Activated T-helper 9 cell treated with anti-CD3 and anti-CD28 coated beads, Interleukin-2, amount 50 U/mL, for 16 hours (primary cell): Measurements from ENCODE around the gene PPP1R14D.

Source experiments
- DNase-seq: peaks from one replicate; pipeline ENCODE4 v3.0.0-alpha.2; 2020; ENCODE audit warnings: low read depth

The PPP1R14D gene

DNA sequence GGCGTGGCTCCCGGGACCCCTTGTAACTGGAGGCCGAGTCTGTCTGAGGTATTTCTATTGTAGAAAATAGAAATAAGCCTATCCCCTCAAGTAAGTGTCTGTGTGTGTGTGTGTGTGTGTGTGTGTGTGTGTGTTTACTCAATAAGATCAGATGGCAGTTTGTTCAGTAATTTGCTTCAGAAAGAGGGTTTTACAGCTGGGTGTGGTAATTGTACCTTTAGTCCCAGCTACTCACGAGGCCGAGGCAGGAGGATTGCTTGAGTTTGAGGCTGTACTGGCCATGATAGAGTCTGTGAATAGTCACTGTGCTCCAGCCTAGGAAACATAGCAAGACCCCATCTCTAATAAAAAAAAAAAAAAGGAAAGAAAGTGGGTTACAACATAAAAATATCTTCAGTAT lies 24.0 kb upstream of the PPP1R14D start:
- DNase-seq: no peak

DNA sequence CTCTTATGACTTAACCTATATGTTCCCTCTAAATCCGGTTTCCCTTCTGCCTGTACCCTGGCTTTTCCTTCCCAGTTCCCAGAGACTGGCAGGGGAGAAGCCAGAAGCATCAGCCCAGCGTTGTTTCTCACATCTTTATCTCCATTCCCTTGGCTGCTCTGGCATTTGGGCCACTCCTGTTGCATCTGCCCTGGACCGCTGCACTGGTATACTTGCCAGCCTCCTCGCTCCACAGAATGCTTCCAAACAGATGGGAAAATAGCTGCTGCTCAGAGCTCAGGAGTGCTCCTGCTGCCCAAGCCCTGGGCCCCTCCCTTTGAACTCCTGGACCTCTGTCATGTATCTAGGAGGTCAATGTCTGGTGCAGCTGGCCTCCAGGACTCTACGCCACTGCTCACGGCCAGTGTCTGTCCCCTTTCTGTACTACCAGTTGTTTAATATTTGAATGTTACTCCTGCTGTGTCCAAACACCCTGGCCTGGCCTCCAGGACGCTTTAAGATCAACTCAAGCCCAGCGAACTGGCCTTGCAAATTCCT lies 22.1 kb upstream of the PPP1R14D start:
- no peak for DNase-seq

DNA sequence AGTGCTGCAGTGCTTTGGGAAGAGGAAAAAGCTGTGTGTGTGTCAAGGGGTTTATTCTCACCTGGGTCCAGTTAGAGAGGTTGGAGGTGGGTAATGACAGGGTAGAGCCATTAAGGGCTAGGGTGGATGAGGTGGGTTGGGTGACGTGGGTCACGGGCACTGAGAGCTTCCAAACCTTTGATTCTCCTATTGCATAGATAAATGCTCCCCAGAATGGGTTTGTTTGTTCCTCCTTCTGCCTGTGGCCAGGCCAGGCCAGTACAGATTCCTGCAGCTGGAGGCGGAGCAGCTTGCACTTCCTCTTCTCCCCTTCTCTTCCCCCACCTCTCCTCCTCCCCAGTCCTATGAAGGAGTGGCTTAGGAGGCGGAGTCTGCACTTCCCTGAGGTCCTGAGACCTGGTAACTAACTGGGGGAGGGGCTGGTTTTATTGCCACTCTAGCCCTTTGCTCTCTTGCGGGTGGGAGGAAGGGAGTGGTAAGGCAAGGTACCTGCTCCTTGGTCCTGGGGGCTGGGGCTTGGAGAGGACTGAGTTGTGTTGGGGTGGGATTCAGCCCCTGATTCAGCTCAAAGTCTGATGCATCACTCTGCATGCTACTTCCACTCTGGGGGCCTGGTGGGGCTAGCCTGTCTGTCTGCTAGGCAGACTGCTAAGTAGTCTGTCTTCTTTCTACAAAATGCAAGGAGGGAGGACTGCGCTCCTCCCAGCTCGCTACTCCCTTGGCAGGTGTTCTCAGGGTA lies 18.9 kb upstream of the PPP1R14D start:
- DNase-seq: no peak

DNA sequence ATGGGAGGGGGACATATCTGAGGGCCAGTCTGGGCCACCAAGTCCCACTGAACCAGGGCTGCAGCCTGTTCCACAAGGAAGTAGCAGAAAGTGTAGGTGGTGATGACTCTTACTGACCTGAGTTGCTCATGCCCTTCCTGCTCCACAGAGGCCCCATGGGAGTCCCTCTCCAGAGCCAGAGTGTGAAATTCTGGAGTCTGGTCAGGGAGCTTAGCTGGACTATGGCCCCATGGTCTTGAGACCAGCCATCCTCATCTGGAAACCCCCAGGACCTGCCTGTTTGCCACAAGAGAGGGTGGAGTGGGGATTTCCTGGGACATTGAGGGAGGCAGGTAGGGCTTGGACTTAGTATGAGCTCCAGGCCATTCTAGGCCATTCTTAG lies 18.3 kb upstream of the PPP1R14D start:
- DNase-seq: no peak

DNA sequence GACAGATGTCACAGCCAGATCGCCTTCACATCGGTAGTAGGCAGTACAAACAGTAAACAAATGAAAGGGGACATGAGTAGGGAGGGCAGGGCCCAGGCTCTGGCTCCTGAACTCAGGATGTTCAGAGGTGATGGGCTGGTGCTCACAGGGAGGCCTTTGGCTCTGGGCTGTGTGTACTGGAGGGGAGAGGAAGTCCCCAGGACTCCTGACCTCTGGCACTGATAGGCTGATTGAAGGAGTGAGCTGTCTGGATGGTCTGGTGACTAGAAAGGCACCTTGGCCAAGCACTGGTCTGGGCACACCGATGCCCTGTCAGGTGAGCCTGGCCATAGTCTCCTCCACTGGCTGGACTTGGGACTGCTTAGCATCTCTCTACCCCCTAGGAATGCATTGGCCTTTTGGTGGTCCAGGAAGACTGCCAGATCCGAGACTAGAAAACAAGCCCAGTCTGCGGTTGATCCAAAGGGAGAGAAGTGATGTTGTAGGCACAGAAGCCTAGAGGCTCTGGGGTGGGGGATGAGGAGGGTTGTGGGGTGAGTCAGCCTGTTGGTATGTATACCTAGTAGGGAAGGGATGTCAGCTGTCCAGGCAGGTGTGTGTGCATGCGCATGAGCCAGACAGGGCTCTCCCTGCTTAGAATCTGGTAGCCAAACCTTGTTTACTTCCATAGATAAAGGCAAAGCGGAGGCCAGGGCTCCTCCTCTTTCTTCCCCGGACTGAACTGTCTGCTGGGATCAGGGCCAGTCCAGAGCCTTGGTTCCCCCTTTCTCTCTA lies 17.2 kb upstream of the PPP1R14D start:
- DNase-seq: no peak

DNA sequence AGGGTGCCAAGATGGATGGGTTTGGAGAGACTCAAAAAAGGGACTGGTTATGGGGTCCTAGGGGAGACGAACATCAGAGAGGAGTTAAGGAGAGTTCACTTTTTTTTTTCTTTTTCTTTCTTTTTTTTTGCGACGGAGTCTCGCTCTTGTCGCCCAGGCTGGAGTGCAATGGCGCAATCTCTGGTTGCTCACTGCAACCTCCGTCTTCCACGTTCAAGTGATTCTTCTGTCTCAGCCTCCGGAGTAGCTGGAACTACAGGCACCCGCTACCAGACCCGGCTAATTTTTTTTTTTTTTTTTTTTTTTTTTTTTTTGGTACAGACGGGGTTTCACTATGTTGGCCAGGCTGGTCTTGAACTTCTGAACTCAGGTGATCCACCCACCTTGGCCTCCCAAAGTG lies 16.5 kb upstream of the PPP1R14D start:
- DNase-seq: no peak

DNA sequence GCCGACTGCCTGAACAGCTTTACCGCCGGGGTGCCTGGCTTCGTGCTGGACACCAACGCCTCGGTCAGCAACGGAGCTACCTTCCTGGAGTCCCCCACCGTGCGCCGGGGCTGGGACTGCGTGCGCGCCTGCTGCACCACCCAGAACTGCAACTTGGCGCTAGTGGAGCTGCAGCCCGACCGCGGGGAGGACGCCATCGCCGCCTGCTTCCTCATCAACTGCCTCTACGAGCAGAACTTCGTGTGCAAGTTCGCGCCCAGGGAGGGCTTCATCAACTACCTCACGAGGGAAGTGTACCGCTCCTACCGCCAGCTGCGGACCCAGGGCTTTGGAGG lies 16.2 kb upstream of the PPP1R14D start:
- peak; percentile 17 for DNase-seq

DNA sequence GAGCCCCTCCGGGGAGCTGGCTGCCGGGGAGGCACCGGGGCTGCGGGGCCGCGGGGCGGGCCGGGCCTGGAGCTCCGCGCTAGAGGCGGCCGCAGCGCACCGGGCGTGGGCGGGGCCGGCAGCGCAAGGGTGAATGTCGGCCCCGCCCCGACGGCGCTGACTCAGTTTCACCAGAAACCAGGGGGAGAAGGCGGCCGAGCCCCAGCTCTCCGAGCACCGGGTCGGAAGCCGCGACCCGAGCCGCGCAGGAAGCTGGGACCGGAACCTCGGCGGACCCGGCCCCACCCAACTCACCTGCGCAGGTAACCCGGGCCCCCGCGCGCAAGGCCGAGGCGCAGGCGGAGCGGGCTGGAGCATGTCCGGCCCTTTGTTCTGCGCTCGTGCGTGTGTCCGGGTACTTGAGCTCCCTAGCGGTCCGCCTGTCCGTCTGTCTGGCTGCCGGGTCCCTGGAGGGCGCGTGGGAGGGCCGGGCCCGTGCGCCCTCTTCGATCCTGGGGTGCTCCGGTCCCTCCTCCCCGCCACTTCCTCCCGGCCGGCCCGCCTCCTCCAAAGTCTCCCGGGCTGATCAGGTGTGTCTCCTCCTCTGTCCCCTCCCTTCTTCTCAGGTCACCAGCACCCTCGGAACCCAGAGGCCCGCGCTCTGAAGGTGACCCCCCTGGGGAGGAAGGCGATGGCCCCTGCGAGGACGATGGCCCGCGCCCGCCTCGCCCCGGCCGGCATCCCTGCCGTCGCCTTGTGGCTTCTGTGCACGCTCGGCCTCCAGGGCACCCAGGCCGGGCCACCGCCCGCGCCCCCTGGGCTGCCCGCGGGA lies 15.6 kb upstream of the PPP1R14D start, which contains the start of gene SPINT1:
TSS of gene SPINT1 (plus strand) at position 164 of the 811 bp plus-strand sequence. CDS start at position 671, 507 bp downstream.
- peak; percentile 66 for DNase-seq

DNA sequence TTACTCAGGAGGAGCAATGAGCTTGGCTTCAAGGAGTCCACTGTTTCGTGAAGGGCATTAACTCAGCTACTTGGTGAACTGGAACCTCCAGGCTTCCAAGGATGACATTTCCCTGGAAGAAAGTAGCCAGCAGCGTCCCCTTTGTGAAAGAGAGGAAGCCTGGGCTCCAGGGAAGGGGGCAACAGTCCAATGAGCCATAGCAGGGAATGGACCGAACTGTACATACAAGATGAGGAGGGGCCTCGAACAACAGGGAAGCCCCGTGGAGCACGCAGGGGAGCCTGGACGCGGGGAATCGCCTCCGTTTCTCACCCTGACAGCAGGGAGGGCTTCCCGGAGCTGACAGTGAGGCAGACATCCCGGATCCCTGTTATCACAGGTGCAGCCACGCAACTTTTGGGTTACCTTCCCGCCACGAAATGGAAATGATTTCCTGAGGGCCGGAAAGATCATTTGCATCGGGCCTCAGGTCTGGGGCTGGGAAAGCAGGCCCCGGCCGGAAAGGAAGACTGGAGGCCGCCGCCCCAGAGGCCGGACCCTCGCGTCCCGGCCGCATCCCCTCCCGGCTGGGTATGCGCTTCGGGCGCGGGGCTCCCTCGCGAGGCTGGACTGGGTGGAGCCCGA lies 14.9 kb upstream of the PPP1R14D start:
- DNase-seq: no peak

DNA sequence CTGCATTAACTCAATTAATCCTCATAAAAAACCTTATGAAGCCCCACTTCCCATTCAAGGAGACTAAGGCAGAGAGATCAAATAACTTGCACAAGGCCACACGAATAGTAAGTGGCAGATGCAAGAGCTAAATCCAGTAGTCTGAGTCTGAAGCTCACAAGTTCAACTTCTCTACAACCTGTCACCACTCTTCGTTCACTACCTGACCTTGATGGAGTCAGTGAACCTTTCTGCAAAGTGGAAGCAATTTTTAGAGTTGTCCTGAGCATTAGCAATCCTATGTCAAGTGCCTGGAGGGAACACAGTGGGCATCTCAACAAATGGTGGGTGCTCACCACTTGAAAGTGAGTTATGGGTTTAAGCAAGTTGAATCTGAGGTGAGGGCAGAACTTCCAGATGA lies 13.2 kb upstream of the PPP1R14D start:
- DNase-seq: no peak

DNA sequence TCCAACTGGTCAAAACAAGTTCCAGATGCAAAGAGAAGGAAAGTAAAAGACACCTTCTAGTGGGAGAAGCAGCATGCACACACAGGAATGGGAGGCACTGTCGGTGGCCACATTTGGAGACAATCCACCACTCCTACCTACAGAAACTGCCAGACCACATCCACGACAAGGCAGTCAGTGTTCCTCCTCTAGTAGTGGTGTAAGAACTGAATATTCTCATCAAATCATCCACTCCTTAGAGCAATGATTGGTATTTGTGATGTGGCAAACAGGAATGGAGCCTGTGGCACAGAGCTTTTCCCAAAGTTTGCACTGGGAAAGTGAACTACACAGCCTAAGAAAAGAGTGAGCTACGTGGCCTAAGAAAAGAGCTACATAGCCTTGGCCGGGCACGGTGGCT lies 10.2 kb upstream of the PPP1R14D start:
- no peak for DNase-seq

DNA sequence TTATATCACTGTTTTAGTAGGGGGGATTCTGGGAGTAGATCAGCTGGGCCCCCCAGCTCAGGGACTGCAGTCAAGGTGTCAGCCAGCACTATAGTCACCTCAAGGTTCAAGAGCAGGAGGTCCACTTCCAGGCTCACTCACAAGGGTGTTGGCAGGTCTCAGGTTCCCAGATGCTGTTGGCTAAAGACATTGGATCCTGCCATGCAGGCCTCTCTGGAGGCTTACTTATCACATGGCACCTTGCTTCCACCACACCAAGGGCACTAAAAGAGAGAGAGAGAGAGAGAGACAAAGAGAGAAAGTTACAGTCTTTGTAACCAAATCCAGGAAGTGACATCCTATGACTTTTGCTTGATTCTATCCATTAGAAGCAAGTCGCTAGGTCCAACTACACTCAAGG lies 7.5 kb upstream of the PPP1R14D start:
- no peak for DNase-seq

DNA sequence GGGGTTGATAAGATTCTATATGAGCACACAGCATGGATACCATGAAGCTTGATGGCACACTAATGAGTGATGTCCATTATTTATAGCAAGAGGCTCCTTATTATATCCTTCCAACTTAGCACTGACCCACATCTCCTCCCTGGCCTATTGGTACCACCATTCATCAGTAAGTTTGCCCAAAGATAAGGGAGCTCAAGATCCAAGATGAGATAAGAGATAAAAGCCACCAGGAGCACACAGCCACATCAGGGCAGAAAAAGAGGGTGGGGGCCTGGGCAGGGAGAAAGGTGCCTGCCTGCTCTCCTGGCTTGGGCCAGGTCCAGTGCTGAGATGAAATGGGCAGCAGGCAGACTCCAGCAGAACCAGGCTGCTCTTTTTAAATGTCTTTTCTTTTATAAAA lies 4.4 kb upstream of the PPP1R14D start:
- DNase-seq: no peak

DNA sequence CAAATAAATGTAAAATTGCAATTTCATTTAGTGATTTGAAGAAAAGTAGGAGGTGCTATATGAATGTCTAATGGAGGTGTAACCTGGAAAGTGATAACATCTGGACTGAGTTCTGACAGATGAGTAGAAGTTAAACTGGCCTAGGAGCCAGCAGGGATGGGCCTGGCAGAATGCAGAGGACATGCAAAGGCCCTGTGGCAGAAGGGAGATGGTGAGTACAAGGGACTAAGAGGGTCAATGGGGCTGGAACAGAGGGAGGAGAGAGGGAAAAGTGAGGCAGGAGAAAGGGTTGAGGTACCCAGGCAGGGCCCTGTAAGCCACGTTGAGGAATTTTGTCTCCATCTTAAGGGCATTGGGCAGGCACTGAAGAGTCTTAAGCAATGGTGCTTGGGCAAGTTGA lies 3.4 kb upstream of the PPP1R14D start:
- DNase-seq: no peak

DNA sequence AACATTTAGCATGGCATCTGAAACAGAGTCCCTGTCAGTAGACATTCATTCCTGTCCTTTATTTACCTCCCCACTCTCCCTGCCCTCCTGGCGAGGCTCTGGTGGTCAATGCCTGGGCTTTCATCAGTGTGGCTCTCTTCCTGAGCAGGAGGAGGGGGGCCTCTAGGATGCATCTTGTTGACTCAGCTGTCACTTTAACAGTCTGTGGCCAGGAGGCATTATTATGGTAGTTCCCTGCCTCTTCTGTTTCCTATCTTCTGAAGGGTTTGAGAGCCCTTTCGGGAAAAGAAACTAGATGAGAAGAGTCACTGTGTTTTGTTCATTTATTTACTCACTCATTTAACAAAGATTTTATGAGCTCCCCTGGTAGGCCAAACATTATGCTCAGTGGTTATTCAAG lies 2.4 kb upstream of the PPP1R14D start:
- no peak for DNase-seq

DNA sequence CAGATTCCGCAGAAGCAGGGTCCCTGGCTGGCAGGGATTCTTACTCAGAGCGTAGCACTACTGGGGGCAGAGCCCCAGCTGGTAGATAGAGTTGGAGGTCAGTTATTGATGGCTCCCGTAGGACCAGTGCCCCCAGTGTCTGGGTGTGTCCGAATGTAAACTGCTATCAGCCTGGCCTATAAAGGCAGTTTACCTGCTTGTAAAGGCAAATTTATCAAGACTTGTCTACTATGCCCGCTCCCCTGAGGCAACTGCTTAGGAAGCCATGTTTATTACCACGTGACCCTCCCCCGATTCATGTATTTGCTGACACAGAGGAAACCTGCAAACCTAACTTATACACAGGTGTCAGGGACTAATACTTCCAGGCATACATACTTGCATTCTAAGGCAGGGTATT lies 607 bp upstream of the PPP1R14D start:
- no peak for DNase-seq

DNA sequence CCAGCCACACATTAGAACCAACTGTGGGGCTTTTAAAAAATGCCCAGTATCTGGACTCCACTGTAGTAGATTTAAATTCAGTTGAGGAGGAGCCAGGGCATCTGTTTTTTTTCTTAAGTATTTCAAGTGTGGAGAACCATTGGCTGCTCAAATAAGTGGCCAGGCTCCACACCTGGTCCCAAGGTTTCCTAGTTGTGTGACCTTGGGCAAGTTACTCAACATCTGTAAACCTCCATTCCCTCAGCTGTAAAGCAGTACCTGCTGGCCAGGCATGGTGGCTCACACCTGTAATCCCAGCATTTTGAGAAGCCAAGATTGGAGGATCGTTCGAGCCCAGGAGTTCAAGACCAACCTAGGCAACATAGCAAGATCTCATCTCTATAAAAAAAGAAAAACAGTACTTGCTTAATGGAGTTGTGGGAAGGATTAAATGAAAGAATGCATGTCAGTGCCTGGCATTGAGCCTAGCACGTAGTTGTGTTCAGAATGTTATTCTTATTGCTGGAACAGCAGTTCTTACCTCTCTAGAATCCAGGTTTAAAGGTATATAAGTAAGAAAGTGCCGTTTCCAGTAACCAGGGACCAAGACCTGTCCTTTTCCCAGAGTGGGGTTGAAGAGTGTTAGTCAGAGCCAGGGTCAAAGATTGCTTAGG lies 2.0 kb downstream of the PPP1R14D start:
- DNase-seq: no peak

DNA sequence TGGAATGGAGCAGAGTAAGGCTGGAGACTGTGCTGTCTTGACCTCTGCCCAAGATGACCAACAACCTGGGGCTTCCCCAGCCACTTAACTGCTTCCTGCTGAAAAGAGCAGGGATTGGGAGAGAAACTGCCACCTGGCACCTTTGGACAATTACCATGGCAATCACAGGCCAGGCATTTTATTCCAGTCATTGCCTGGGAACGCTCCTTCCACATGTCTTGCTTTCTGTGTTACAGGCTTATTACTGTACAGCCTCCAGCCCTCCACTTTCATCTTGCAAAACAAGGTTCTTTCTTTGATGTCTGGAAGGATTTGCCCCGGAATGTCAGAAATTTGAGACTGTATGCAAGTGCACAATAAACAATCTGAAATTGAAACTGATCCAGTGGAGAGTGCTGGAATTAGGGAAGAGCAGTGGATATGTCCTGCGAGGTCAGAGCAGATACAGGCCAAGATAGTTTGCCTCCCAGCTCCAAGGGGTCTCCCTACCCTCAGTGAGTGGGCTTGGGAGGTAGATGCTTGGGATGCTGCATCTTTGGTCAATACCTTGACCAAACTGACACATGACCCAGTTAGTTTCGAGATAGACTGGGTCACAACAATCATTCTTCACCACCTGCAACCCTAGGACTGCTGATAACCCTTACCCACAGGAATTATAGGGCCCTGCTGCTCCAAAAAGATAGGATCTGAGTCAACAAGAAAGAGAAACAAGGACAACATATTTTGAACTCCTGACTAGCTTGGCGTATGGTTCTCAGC lies 2.7 kb downstream of the PPP1R14D start:
- DNase-seq: no peak

DNA sequence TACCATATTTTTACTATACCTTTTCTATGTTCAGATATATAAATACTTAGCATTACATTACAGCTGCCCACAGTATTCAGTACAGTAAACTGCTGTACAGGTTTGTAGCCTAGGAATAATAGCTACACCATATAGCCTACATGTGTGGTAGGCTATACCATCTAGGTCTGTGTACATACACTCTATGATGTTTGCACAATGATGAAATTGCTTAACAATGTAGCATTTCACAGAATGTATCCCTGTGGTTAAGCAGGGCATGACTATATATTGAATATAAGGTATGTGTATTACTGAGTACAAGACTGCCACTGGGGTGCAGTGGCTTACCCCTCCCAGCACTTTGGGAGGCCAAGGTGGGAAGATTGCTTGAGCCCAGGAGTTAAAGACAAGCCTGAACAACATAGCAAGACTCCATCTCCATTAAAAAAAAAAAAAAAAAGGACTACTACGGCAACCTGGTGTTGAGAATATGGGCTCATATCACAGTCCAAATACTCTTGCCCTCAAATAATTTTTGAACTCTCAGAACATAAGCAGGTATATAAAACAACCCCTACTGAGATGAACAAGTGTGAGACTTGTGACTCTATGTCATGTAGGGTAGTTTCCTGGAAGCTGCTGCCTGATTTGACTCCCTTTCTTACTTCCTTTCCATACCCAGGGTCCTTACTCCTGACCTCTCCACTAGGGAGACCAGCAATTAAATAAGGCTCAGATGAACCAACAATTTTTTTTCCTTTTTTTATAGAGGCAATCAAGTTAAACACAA lies 4.8 kb downstream of the PPP1R14D start:
- DNase-seq: no peak

DNA sequence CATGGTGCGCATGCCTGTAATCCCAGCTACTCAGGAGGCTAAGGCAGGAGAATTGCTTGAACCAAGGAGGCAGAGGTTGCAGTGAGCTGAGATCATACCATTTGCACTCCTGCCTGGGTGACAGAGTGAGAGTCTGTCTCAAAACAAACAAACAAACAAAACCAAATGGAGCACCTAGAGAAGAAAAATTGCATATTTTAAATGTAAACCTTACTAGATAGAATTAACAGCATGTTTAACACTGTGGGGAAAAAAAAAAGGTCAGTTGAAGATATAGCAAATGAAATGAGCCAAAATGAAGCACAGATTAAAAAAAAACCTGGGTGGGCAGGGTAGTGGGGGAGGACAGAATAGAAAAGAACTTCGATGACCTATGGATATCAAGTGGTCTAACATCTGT lies 7.3 kb downstream of the PPP1R14D start:
- DNase-seq: no peak
